ENCODE data around the gene MLLT3.

The MLLT3 gene

GRCh38 chr9:20407013-20407412 lies 215.3 kb downstream of the MLLT3 start:
- DNase-seq = no peak

- DNase-seq = no peak
Measured at GRCh38 chr9:20406344-20406743, 216.0 kb downstream of the MLLT3 start.

GRCh38 chr9:20405616-20406015 lies 216.7 kb downstream of the MLLT3 start:
- no peak for DNase-seq

- DNase-seq = no peak
Measured at GRCh38 chr9:20405078-20405477, 217.2 kb downstream of the MLLT3 start.

GRCh38 chr9:20404192-20404813 lies 218.0 kb downstream of the MLLT3 start:
- DNase-seq = no peak

GRCh38 chr9:20403346-20403745 lies 219.0 kb downstream of the MLLT3 start:
- DNase-seq = no peak

- DNase-seq = no peak
Measured at GRCh38 chr9:20402273-20402875, 219.9 kb downstream of the MLLT3 start.

GRCh38 chr9:20398536-20399338 lies 223.6 kb downstream of the MLLT3 start:
- no peak for DNase-seq

GRCh38 chr9:20397348-20397747 lies 225.0 kb downstream of the MLLT3 start:
- DNase-seq = no peak

- DNase-seq = no peak
Measured at GRCh38 chr9:20396509-20396908, 225.8 kb downstream of the MLLT3 start.

- no peak for DNase-seq
Measured at GRCh38 chr9:20395651-20396050, 226.6 kb downstream of the MLLT3 start.

GRCh38 chr9:20394969-20395368 lies 227.3 kb downstream of the MLLT3 start:
- no peak for DNase-seq

GRCh38 chr9:20391208-20391607 lies 231.1 kb downstream of the MLLT3 start:
- no peak for DNase-seq

GRCh38 chr9:20390400-20390799 lies 231.9 kb downstream of the MLLT3 start:
- DNase-seq = no peak

- no peak for DNase-seq
Measured at GRCh38 chr9:20387062-20387461, 235.2 kb downstream of the MLLT3 start.

GRCh38 chr9:20384642-20385041 lies 237.7 kb downstream of the MLLT3 start:
- no peak for DNase-seq

- DNase-seq = no peak
Measured at GRCh38 chr9:20382460-20383071, 239.7 kb downstream of the MLLT3 start.

GRCh38 chr9:20380546-20380945 lies 241.8 kb downstream of the MLLT3 start:
- DNase-seq = no peak

- DNase-seq = no peak
Measured at GRCh38 chr9:20379804-20380225, 242.5 kb downstream of the MLLT3 start.

GRCh38 chr9:20378851-20379250 lies 243.4 kb downstream of the MLLT3 start:
- DNase-seq = no peak

GRCh38 chr9:20377790-20378189 lies 244.5 kb downstream of the MLLT3 start:
- DNase-seq = no peak

GRCh38 chr9:20376731-20377375 lies 245.4 kb downstream of the MLLT3 start:
- no peak for DNase-seq

GRCh38 chr9:20376042-20376441 lies 246.3 kb downstream of the MLLT3 start:
- no peak for DNase-seq

Data from NCI-H1092 (cell line).